K562 (cell line): ENCODE results near the gene FAM169A. TPM values are rescaled to one million over a fixed set of nuclear protein-coding genes. Genes with fewer than 3 reads are reported as not detected.

Experiments used
- KDM1A ChIP-seq, 2 experiments: fragments of 450-650 bp; IDR thresholded peaks; 2 replicates each; pipeline ENCODE4 v1.6.1; 2016; ENCODE audit warnings: mild to moderate bottlenecking in 2 of 2
- POU5F1 ChIP-seq: fragments of 150-350 bp; IDR thresholded peaks from 2 replicates; pipeline ENCODE4 v1.6.1; 2014; ENCODE audit warnings: borderline replicate concordance, low read length, low read depth, mild to moderate bottlenecking; ENCODE audit not compliant: partially characterized antibody
- polyA plus RNA-seq, 8 experiments: library from polyadenylated mRNA; depleted of rRNA in 4 of 8; stranded (reverse) in 5 of 8; unstranded in 3 of 8; fragments of >200 nt; fragmentation: Nextera tagmentation in 2 of 8; fragmentation: Illumina TruSeq in 1 of 8; extraction: Ambion mirVana in 2 of 8; extraction: Trizol in 1 of 8; gene quantifications; 2 replicates each; pipeline versions ENCODE4 v1.2.1 to v1.2.3, GENCODE V29; 2011 to 2014; ENCODE audit warnings: inconsistent platforms in 1 of 8, missing spikeins in 1 of 8
- small RNA-seq: library from RNA; depleted of rRNA; stranded (forward); fragments of <200 nt; gene quantifications from one replicate; pipeline ENCODE3, GENCODE V24; 2014
- total RNA-seq, 7 experiments: library from RNA; depleted of rRNA in 6 of 7; stranded (reverse); fragments of >200 nt in 6 of 7; fragmentation: Illumina TruSeq in 2 of 7; extraction: Trizol in 2 of 7; gene quantifications; 2 replicates each; pipeline versions ENCODE4 v1.2.1 to v1.2.3, GENCODE V29; 2011 to 2021; ENCODE audit warnings: low replicate concordance in 1 of 7
- TF ChIP-seq, protein P1 (sequence below): sonication (generic); formaldehyde crosslinking; IDR thresholded peaks from 2 replicates; pipeline ENCODE4 v1.8.1; 2023; ENCODE audit warnings: missing genetic modification reagents, mild to moderate bottlenecking, borderline replicate concordance
- TF ChIP-seq, protein P2 (sequence below): fragments of 450-650 bp; IDR thresholded peaks from 2 replicates; pipeline ENCODE4 v1.6.1; 2014; ENCODE audit warnings: low read depth, mild to moderate bottlenecking, moderate library complexity, borderline replicate concordance
- TF ChIP-seq, protein P3 (sequence below): fragments of 450-650 bp; IDR thresholded peaks from 2 replicates; pipeline ENCODE4 v1.6.1; 2018; ENCODE audit not compliant: partially characterized antibody

FAM169A gene
- total and polyA plus RNA-seq, 9 of the 15 experiments (the other 6 are each of a cell fraction or from before 2014, with no cell fraction given), result 0.01 to 0.04 TPM; not detected in 7

DNA sequence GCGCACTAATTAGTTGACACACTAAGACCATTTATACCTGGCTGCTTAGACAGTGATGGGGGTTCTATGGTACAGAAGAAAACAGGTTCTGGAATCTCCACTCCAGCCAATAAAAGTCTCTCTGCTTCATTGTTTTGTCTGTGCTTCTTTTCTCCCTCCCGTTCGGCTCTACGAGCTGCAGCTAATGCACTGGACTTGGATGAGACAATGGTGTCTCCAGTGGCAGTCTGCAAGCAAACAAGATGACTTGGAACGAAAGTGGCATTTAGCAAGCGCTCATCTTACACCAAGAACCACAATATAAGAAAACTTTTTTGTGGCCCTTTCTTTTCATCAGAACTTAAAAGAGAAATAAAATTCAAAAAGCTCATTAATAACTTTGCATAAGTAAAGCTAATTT is 129.4 kb downstream of the FAM169A start (continued):
- TF ChIP-seq, protein P1, sequence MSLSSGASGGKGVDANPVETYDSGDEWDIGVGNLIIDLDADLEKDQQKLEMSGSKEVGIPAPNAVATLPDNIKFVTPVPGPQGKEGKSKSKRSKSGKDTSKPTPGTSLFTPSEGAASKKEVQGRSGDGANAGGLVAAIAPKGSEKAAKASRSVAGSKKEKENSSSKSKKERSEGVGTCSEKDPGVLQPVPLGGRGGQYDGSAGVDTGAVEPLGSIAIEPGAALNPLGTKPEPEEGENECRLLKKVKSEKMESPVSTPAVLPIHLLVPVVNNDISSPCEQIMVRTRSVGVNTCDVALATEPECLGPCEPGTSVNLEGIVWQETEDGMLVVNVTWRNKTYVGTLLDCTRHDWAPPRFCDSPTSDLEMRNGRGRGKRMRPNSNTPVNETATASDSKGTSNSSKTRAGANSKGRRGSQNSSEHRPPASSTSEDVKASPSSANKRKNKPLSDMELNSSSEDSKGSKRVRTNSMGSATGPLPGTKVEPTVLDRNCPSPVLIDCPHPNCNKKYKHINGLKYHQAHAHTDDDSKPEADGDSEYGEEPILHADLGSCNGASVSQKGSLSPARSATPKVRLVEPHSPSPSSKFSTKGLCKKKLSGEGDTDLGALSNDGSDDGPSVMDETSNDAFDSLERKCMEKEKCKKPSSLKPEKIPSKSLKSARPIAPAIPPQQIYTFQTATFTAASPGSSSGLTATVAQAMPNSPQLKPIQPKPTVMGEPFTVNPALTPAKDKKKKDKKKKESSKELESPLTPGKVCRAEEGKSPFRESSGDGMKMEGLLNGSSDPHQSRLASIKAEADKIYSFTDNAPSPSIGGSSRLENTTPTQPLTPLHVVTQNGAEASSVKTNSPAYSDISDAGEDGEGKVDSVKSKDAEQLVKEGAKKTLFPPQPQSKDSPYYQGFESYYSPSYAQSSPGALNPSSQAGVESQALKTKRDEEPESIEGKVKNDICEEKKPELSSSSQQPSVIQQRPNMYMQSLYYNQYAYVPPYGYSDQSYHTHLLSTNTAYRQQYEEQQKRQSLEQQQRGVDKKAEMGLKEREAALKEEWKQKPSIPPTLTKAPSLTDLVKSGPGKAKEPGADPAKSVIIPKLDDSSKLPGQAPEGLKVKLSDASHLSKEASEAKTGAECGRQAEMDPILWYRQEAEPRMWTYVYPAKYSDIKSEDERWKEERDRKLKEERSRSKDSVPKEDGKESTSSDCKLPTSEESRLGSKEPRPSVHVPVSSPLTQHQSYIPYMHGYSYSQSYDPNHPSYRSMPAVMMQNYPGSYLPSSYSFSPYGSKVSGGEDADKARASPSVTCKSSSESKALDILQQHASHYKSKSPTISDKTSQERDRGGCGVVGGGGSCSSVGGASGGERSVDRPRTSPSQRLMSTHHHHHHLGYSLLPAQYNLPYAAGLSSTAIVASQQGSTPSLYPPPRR (CRISPR knock-in tag), result no peak
- TF ChIP-seq KDM1A (IDR thresholded peaks at IDR 0.05) (no peak), POU5F1 (no peak)
- TF ChIP-seq, protein P2, sequence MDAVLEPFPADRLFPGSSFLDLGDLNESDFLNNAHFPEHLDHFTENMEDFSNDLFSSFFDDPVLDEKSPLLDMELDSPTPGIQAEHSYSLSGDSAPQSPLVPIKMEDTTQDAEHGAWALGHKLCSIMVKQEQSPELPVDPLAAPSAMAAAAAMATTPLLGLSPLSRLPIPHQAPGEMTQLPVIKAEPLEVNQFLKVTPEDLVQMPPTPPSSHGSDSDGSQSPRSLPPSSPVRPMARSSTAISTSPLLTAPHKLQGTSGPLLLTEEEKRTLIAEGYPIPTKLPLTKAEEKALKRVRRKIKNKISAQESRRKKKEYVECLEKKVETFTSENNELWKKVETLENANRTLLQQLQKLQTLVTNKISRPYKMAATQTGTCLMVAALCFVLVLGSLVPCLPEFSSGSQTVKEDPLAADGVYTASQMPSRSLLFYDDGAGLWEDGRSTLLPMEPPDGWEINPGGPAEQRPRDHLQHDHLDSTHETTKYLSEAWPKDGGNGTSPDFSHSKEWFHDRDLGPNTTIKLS, result no peak
- TF ChIP-seq, protein P3, sequence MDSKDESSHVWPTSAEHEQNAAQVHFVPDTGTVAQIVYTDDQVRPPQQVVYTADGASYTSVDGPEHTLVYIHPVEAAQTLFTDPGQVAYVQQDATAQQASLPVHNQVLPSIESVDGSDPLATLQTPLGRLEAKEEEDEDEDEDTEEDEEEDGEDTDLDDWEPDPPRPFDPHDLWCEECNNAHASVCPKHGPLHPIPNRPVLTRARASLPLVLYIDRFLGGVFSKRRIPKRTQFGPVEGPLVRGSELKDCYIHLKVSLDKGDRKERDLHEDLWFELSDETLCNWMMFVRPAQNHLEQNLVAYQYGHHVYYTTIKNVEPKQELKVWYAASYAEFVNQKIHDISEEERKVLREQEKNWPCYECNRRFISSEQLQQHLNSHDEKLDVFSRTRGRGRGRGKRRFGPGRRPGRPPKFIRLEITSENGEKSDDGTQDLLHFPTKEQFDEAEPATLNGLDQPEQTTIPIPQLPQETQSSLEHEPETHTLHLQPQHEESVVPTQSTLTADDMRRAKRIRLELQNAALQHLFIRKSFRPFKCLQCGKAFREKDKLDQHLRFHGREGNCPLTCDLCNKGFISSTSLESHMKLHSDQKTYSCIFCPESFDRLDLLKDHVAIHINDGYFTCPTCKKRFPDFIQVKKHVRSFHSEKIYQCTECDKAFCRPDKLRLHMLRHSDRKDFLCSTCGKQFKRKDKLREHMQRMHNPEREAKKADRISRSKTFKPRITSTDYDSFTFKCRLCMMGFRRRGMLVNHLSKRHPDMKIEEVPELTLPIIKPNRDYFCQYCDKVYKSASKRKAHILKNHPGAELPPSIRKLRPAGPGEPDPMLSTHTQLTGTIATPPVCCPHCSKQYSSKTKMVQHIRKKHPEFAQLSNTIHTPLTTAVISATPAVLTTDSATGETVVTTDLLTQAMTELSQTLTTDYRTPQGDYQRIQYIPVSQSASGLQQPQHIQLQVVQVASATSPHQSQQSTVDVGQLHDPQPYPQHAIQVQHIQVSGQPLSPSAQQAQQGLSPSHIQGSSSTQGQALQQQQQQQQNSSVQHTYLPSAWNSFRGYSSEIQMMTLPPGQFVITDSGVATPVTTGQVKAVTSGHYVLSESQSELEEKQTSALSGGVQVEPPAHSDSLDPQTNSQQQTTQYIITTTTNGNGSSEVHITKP, result no peak

Small RNA genes lying within 50 kb of the gene (small RNA-seq; reads per million reads assigned to genes)
- not detected for gene RF00561

Other genes with a start within 250 kb of the FAM169A start
- gene ENC1, start 225.7 kb downstream of the FAM169A start, total RNA-seq (2014; rRNA removed), result 0.86 and 4.1 TPM in 2 replicates
- gene ENC1, start 225.7 kb downstream of the FAM169A start, total RNA-seq (2014; rRNA removed; fragmentation: Illumina TruSeq; extraction: Trizol), result 1.1 and 1.2 TPM in 2 replicates
- 1.3 and 1.5 TPM in 2 replicates for gene ENC1, start 225.7 kb downstream of the FAM169A start, total RNA-seq (2015; rRNA removed; fragmentation: Illumina TruSeq; extraction: Trizol)
- 2.5 and 2.6 TPM in 2 replicates for gene ENC1, start 225.7 kb downstream of the FAM169A start, total RNA-seq (2021)
- gene ENC1, start 225.7 kb downstream of the FAM169A start, polyA plus RNA-seq (2011; rRNA removed), result 1.9 and 3.2 TPM in 2 replicates
- gene ENC1, start 225.7 kb downstream of the FAM169A start, polyA plus RNA-seq (2014; fragmentation: Illumina TruSeq; extraction: Trizol), result 0.97 and 1.1 TPM in 2 replicates
- gene ENC1, start 225.7 kb downstream of the FAM169A start, polyA plus RNA-seq (2014; fragmentation: Nextera tagmentation; extraction: Ambion mirVana), result under 1 TPM; 0.17 to 0.37 TPM
- gene ENC1, start 225.7 kb downstream of the FAM169A start, polyA plus RNA-seq (2014; rRNA removed), result 0.67 and 0.91 TPM in 2 replicates
- 128 and 135 TPM in 2 replicates for gene HEXB, start 181.2 kb downstream of the FAM169A start, total RNA-seq (2014; rRNA removed)
- 115 and 129 TPM in 2 replicates for gene HEXB, start 181.2 kb downstream of the FAM169A start, total RNA-seq (2014; rRNA removed; fragmentation: Illumina TruSeq; extraction: Trizol)
- gene HEXB, start 181.2 kb downstream of the FAM169A start, total RNA-seq (2015; rRNA removed; fragmentation: Illumina TruSeq; extraction: Trizol), result 142 and 158 TPM in 2 replicates
- 88.1 and 94.9 TPM in 2 replicates for gene HEXB, start 181.2 kb downstream of the FAM169A start, total RNA-seq (2021)
- 60.6 and 126 TPM in 2 replicates for gene HEXB, start 181.2 kb downstream of the FAM169A start, polyA plus RNA-seq (2011; rRNA removed)
- gene HEXB, start 181.2 kb downstream of the FAM169A start, polyA plus RNA-seq (2014; fragmentation: Illumina TruSeq; extraction: Trizol), result 101 and 106 TPM in 2 replicates
- gene HEXB, start 181.2 kb downstream of the FAM169A start, polyA plus RNA-seq (2014; fragmentation: Nextera tagmentation; extraction: Ambion mirVana), result 10 to 100 TPM; 22.9 to 37.1 TPM
- 105 and 108 TPM in 2 replicates for gene HEXB, start 181.2 kb downstream of the FAM169A start, polyA plus RNA-seq (2014; rRNA removed)
- gene GFM2, start 99.3 kb downstream of the FAM169A start, total RNA-seq (2014; rRNA removed), result 45.8 and 49.0 TPM in 2 replicates
- 54.2 and 59.7 TPM in 2 replicates for gene GFM2, start 99.3 kb downstream of the FAM169A start, total RNA-seq (2014; rRNA removed; fragmentation: Illumina TruSeq; extraction: Trizol)
- 46.7 and 52.9 TPM in 2 replicates for gene GFM2, start 99.3 kb downstream of the FAM169A start, total RNA-seq (2015; rRNA removed; fragmentation: Illumina TruSeq; extraction: Trizol)
- gene GFM2, start 99.3 kb downstream of the FAM169A start, total RNA-seq (2021), result 39.0 and 42.3 TPM in 2 replicates
- gene GFM2, start 99.3 kb downstream of the FAM169A start, polyA plus RNA-seq (2011; rRNA removed), result 62.7 and 78.2 TPM in 2 replicates
- gene GFM2, start 99.3 kb downstream of the FAM169A start, polyA plus RNA-seq (2014; fragmentation: Illumina TruSeq; extraction: Trizol), result 45.3 and 52.5 TPM in 2 replicates
- gene GFM2, start 99.3 kb downstream of the FAM169A start, polyA plus RNA-seq (2014; fragmentation: Nextera tagmentation; extraction: Ambion mirVana), result 10 to 100 TPM; 32.8 to 74.3 TPM
- 44.9 and 54.0 TPM in 2 replicates for gene GFM2, start 99.3 kb downstream of the FAM169A start, polyA plus RNA-seq (2014; rRNA removed)
- 159 and 238 TPM in 2 replicates for gene NSA2, start 99.1 kb downstream of the FAM169A start, total RNA-seq (2014; rRNA removed)
- 183 and 199 TPM in 2 replicates for gene NSA2, start 99.1 kb downstream of the FAM169A start, total RNA-seq (2014; rRNA removed; fragmentation: Illumina TruSeq; extraction: Trizol)
- gene NSA2, start 99.1 kb downstream of the FAM169A start, total RNA-seq (2015; rRNA removed; fragmentation: Illumina TruSeq; extraction: Trizol), result 200 and 220 TPM in 2 replicates
- gene NSA2, start 99.1 kb downstream of the FAM169A start, total RNA-seq (2021), result 77.8 and 88.5 TPM in 2 replicates
- gene NSA2, start 99.1 kb downstream of the FAM169A start, polyA plus RNA-seq (2011; rRNA removed), result 64.9 and 80.5 TPM in 2 replicates
- 167 and 246 TPM in 2 replicates for gene NSA2, start 99.1 kb downstream of the FAM169A start, polyA plus RNA-seq (2014; fragmentation: Illumina TruSeq; extraction: Trizol)
- 10 to 100 TPM; 60.2 to 67.6 TPM for gene NSA2, start 99.1 kb downstream of the FAM169A start, polyA plus RNA-seq (2014; fragmentation: Nextera tagmentation; extraction: Ambion mirVana)
- 212 and 245 TPM in 2 replicates for gene NSA2, start 99.1 kb downstream of the FAM169A start, polyA plus RNA-seq (2014; rRNA removed)
- gene GCNT4, start 186.2 kb upstream of the FAM169A start, total RNA-seq (2014; rRNA removed), result not detected in 2 replicates
- gene GCNT4, start 186.2 kb upstream of the FAM169A start, total RNA-seq (2014; rRNA removed; fragmentation: Illumina TruSeq; extraction: Trizol), result not detected in 2 replicates
- gene GCNT4, start 186.2 kb upstream of the FAM169A start, total RNA-seq (2015; rRNA removed; fragmentation: Illumina TruSeq; extraction: Trizol), result not detected in 2 replicates
- gene GCNT4, start 186.2 kb upstream of the FAM169A start, total RNA-seq (2021), result 0.02 TPM in 1 of 2 replicates, not detected in the other
- not detected in 2 replicates for gene GCNT4, start 186.2 kb upstream of the FAM169A start, polyA plus RNA-seq (2011; rRNA removed)
- gene GCNT4, start 186.2 kb upstream of the FAM169A start, polyA plus RNA-seq (2014; fragmentation: Illumina TruSeq; extraction: Trizol), result not detected in 2 replicates
- gene GCNT4, start 186.2 kb upstream of the FAM169A start, polyA plus RNA-seq (2014; fragmentation: Nextera tagmentation; extraction: Ambion mirVana), result under 1 TPM in 1 of 2 experiments, not detected in 1; 0.01 TPM
- gene GCNT4, start 186.2 kb upstream of the FAM169A start, polyA plus RNA-seq (2014; rRNA removed), result not detected in 2 replicates